Erythroblast (primary cell): ENCODE results near the gene HSD11B2.
A peak's percentile ranks its signal among the peaks of the same experiment; 100 is the strongest.

ENCODE experiments used
- DNase-seq, 2 experiments: peaks; one replicate each; lab custom pipeline; 2025; lab: John Stamatoyannopoulos, UW
- GATA1 ChIP-seq: IDR thresholded peaks from 2 replicates; pipeline ENCODE4 v1.6.1; 2011; ENCODE audit warnings: low read depth, mild to moderate bottlenecking, control low read depth, low read length, moderate library complexity
- POLR2A ChIP-seq: IDR thresholded peaks from 2 replicates; pipeline ENCODE4 v1.6.1; 2011; ENCODE audit warnings: mild to moderate bottlenecking, low read length

Gene HSD11B2

GRCh38 chr16:67415872-67416793 is 14.8 kb upstream of the HSD11B2 start, which contains the start of gene ZDHHC1:
Gene ZDHHC1 (minus strand): TSS chr16:67416477. CDS start chr16:67407775, 8,702 bp downstream.
- DNase-seq: peak; percentile 58 to 64
- TF ChIP-seq POLR2A (no peak), GATA1 (no peak)

GRCh38 chr16:67417333-67418061 is 13.4 kb upstream of the HSD11B2 start:
- TF ChIP-seq POLR2A (no peak), GATA1 (no peak)
- no peak for DNase-seq

- TF ChIP-seq GATA1 (no peak), POLR2A (no peak)
- DNase-seq: no peak
These were observed 11.4 kb upstream of the HSD11B2 start for GRCh38 chr16:67419502-67419901.

- DNase-seq: no peak
- no peak for TF ChIP-seq GATA1
- no peak for TF ChIP-seq POLR2A
These were observed 11.0 kb upstream of the HSD11B2 start for GRCh38 chr16:67419931-67420330.

- TF ChIP-seq POLR2A: no peak
- TF ChIP-seq GATA1: no peak
- no peak for DNase-seq
These were observed 9.9 kb upstream of the HSD11B2 start for GRCh38 chr16:67421030-67421429.

- TF ChIP-seq GATA1: no peak
- TF ChIP-seq POLR2A: no peak
- DNase-seq: no peak
These were observed 7.9 kb upstream of the HSD11B2 start for GRCh38 chr16:67423015-67423414.

GRCh38 chr16:67423611-67424260 is 7.2 kb upstream of the HSD11B2 start:
- TF ChIP-seq POLR2A (no peak), GATA1 (no peak)
- DNase-seq: no peak

GRCh38 chr16:67424261-67424615 is 6.7 kb upstream of the HSD11B2 start:
- no peak for DNase-seq
- TF ChIP-seq POLR2A (no peak), GATA1 (no peak)

GRCh38 chr16:67425061-67425460 is 5.9 kb upstream of the HSD11B2 start:
- DNase-seq: no peak
- TF ChIP-seq GATA1 (no peak), POLR2A (no peak)

GRCh38 chr16:67425580-67425979 is 5.3 kb upstream of the HSD11B2 start:
- TF ChIP-seq GATA1 (no peak), POLR2A (no peak)
- no peak for DNase-seq

- no peak for DNase-seq
- TF ChIP-seq GATA1 (no peak), POLR2A (no peak)
These were observed 4.9 kb upstream of the HSD11B2 start for GRCh38 chr16:67426022-67426421.

- DNase-seq: no peak
These were observed 4.0 kb upstream of the HSD11B2 start for GRCh38 chr16:67426950-67427349.

GRCh38 chr16:67428146-67428731 is 2.7 kb upstream of the HSD11B2 start:
- peak; percentile 63 to 74 for DNase-seq
- TF ChIP-seq GATA1 (no peak), POLR2A (no peak)

More at GRCh38 chr16:67426950-67427349, 4.0 kb upstream of the HSD11B2 start:
- no peak for TF ChIP-seq GATA1
- TF ChIP-seq POLR2A: no peak
